ENCODE data around the gene FBN1. TPM values are rescaled to one million over a fixed set of nuclear protein-coding genes. Genes with fewer than 3 reads are reported as not detected.

Gene FBN1
- total and polyA plus RNA-seq, 2 donors (not counting 3 experiments of a cell fraction or from before 2014, with no cell fraction given) = 107 to 111 TPM

GRCh38 chr15:48532946-48533345, 112.6 kb downstream of the FBN1 start:
- CTCF ChIA-PET = no interaction called here
- no TSS peak for BruUV-seq (replicated peaks)
- H3K27ac ChIP-seq (ENCODE audit: insufficient read depth, low read depth, low read length) = no peak overlapping the region
- H3K79me2 ChIP-seq (ENCODE audit: control insufficient read depth, insufficient read depth, low read length) = no peaks in the 10 kb centered on the region
- H3K4me3 ChIP-seq (replicated peaks in 1 of 3; ENCODE audit: insufficient read depth in 1 of 3, low read depth in 1 of 3, low read length in 3 of 3) = no peak overlapping the region
- H4K20me1 ChIP-seq (replicated peaks; ENCODE audit: control insufficient read depth, extremely low read depth, insufficient read depth, low read length) = no peaks in the 10 kb centered on the region
- POLR2A ChIA-PET = no interaction called here
- no peaks in the 10 kb centered on the region for H3K9me1 ChIP-seq (replicated peaks; ENCODE audit: control insufficient read depth, extremely low read depth, insufficient read depth, low read length)
- no peaks in the 10 kb centered on the region for H3K9me3 ChIP-seq (replicated peaks; ENCODE audit: control insufficient read depth, insufficient read depth, low read length)
- dilution Hi-C loops (cut with MboI; ENCODE audit: extremely low pct_ligation_motif_present, low sequenced_read_pairs) (no loop called here), intact Hi-C loops (cut with micrococcal nuclease) (no loop called here)
- DNase-seq (ENCODE audit: low read depth, low spot score) (no peak), FAIRE-seq (no peak)
- peaks cover 0 to 6% of the 10 kb centered on the region in 2 experiments for H3K36me3 ChIP-seq (ENCODE audit: control insufficient read depth in 2 of 2, extremely low read depth in 1 of 2, insufficient read depth in 2 of 2, low read length in 2 of 2)
- H3K4me2 ChIP-seq (ENCODE audit: insufficient read depth, low read length) = no peak overlapping the region
- H2AFZ ChIP-seq (ENCODE audit: low read depth, low read length) = no peak overlapping the region
- TF ChIP-seq POLR2AphosphoS5 (IDR thresholded peaks at IDR 0.05; ENCODE audit: insufficient read depth, low read depth, low read length) = no peak
- TF ChIP-seq, protein P1, sequence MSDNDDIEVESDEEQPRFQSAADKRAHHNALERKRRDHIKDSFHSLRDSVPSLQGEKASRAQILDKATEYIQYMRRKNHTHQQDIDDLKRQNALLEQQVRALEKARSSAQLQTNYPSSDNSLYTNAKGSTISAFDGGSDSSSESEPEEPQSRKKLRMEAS (IDR thresholded peaks at IDR 0.05; ENCODE audit: insufficient read depth, insufficient read length) = no peak
- no peak for TF ChIP-seq POLR2A (IDR thresholded peaks at IDR 0.05; ENCODE audit: low read depth, low read length)
- TF ChIP-seq EZH2 (IDR thresholded peaks at IDR 0.05; ENCODE audit: borderline replicate concordance, low read depth, low read length, severe bottlenecking) = no peak
- no peak for TF ChIP-seq MYC (IDR thresholded peaks at IDR 0.05; ENCODE audit: low read depth, low read length)
- TF ChIP-seq GATA2 (IDR thresholded peaks at IDR 0.05; ENCODE audit: insufficient read depth, insufficient read length, low read depth, low read length) = no peak
- H3K9ac ChIP-seq (replicated peaks; ENCODE audit: extremely low read depth, insufficient read depth, low read length) = no peak overlapping the region
- peaks cover 24% of the 10 kb centered on the region for H3K4me1 ChIP-seq (ENCODE audit: control insufficient read depth, extremely low read depth, insufficient read depth, low read length)
- H3K27me3 ChIP-seq (ENCODE audit: control insufficient read depth in 2 of 2, insufficient read depth in 2 of 2, low read length in 2 of 2) = no peaks in the 10 kb centered on the region

GRCh38 chr15:48530528-48530927, 115.0 kb downstream of the FBN1 start:
- H3K9me3 ChIP-seq (replicated peaks; ENCODE audit: control insufficient read depth, insufficient read depth, low read length) = no peaks in the 10 kb centered on the region
- ChIA-PET CTCF (interaction anchor here (1.1 kb wide), 1 partner anchor 23 kb away, joined by 3 read pairs; no protein-coding TSS in a partner anchor), POLR2A (no interaction called here)
- no peak overlapping the region for H3K4me3 ChIP-seq (replicated peaks in 1 of 3; ENCODE audit: insufficient read depth in 1 of 3, low read depth in 1 of 3, low read length in 3 of 3)
- H3K9ac ChIP-seq (replicated peaks; ENCODE audit: extremely low read depth, insufficient read depth, low read length) = no peak overlapping the region
- BruUV-seq (replicated peaks) = no TSS peak
- dilution Hi-C loops (cut with MboI; ENCODE audit: extremely low pct_ligation_motif_present, low sequenced_read_pairs) = no loop called here
- H3K27ac ChIP-seq (ENCODE audit: insufficient read depth, low read depth, low read length) = no peak overlapping the region
- no peak overlapping the region for H3K4me2 ChIP-seq (ENCODE audit: insufficient read depth, low read length)
- peaks cover under 1% of the 10 kb centered on the region for H3K4me1 ChIP-seq (ENCODE audit: control insufficient read depth, extremely low read depth, insufficient read depth, low read length)
- TF ChIP-seq, protein P1 (IDR thresholded peaks at IDR 0.05; ENCODE audit: insufficient read depth, insufficient read length) = no peak
- TF ChIP-seq POLR2A (IDR thresholded peaks at IDR 0.05; ENCODE audit: low read depth, low read length) = no peak
- no peak for TF ChIP-seq CTCF (IDR thresholded peaks at IDR 0.05; ENCODE audit: extremely low read depth in 1 of 2, insufficient read depth in 1 of 2, low read depth in 1 of 2, low read length in 2 of 2)
- no peak for TF ChIP-seq JUN (IDR thresholded peaks at IDR 0.05; ENCODE audit: borderline replicate concordance, insufficient read depth, insufficient read length, low read depth)
- TF ChIP-seq EZH2 (IDR thresholded peaks at IDR 0.05; ENCODE audit: borderline replicate concordance, low read depth, low read length, severe bottlenecking) = no peak
- no peak for TF ChIP-seq POLR2AphosphoS5 (IDR thresholded peaks at IDR 0.05; ENCODE audit: insufficient read depth, low read depth, low read length)
- no peak for TF ChIP-seq GATA2 (IDR thresholded peaks at IDR 0.05; ENCODE audit: insufficient read depth, insufficient read length, low read depth, low read length)
- TF ChIP-seq MYC (IDR thresholded peaks at IDR 0.05; ENCODE audit: low read depth, low read length) = no peak
- no peak for TF ChIP-seq FOS (IDR thresholded peaks at IDR 0.05; ENCODE audit: borderline replicate concordance, insufficient read depth, low read length)
- FAIRE-seq (no peak), DNase-seq (ENCODE audit: low read depth, low spot score) (no peak)
- H3K9me1 ChIP-seq (replicated peaks; ENCODE audit: control insufficient read depth, extremely low read depth, insufficient read depth, low read length) = no peaks in the 10 kb centered on the region
- intact Hi-C loops (cut with micrococcal nuclease) = no loop called here
- no peaks in the 10 kb centered on the region for H3K27me3 ChIP-seq (ENCODE audit: control insufficient read depth in 2 of 2, insufficient read depth in 2 of 2, low read length in 2 of 2)
- no peak overlapping the region for H2AFZ ChIP-seq (ENCODE audit: low read depth, low read length)
- H4K20me1 ChIP-seq (replicated peaks; ENCODE audit: control insufficient read depth, extremely low read depth, insufficient read depth, low read length) = no peaks in the 10 kb centered on the region
- peaks cover 0 to 11% of the 10 kb centered on the region in 2 experiments for H3K36me3 ChIP-seq (ENCODE audit: control insufficient read depth in 2 of 2, extremely low read depth in 1 of 2, insufficient read depth in 2 of 2, low read length in 2 of 2)
- H3K79me2 ChIP-seq (ENCODE audit: control insufficient read depth, insufficient read depth, low read length) = no peaks in the 10 kb centered on the region

Measured in endothelial cell of umbilical vein (primary cell).